ENCODE data around the gene AOPEP.

- TF ChIP-seq CTCF (IDR thresholded peaks at IDR 0.05), result no peak
- TF ChIP-seq MAZ (IDR thresholded peaks at IDR 0.05; ENCODE audit: borderline replicate concordance, low read depth, low read length), result no peak
- TF ChIP-seq RAD21 (conservative IDR thresholded peaks at IDR 0.05 in 1 of 2, IDR thresholded peaks at IDR 0.05 in 1 of 2), result no peak
- no peak for TF ChIP-seq GATA3 (IDR thresholded peaks at IDR 0.05; ENCODE audit: borderline replicate concordance)
- no peak for TF ChIP-seq CEBPB (IDR thresholded peaks at IDR 0.05)
- no peak for TF ChIP-seq ESRRA (IDR thresholded peaks at IDR 0.05; ENCODE audit: borderline replicate concordance, low read length)
- no peak for TF ChIP-seq SREBF2 (IDR thresholded peaks at IDR 0.05)
- no peak for TF ChIP-seq RCOR1 (IDR thresholded peaks at IDR 0.05; ENCODE audit: low read depth, low read length)
- no peak for TF ChIP-seq FOSB (CRISPR knock-in tag; IDR thresholded peaks at IDR 0.05)
- no peak for TF ChIP-seq EP300 (IDR thresholded peaks at IDR 0.05)
Measured at GRCh38 chr9:94758031-94758430, 31.5 kb downstream of the AOPEP start.
